Muscle of leg (tissue), 11 donors: ENCODE data around the gene SORCS3. TPM values are rescaled to one million over a fixed set of nuclear protein-coding genes. Genes with fewer than 3 reads are reported as not detected.
A peak's percentile ranks its signal among the peaks of the same experiment; 100 is the strongest.

ENCODE experiments used
- DNase-seq: peaks from one replicate; pipeline ENCODE4 v3.0.0; 2013
- H3K27ac ChIP-seq: one replicate; pipeline ENCODE4 v1.5.1; 2013; ENCODE audit warnings: mild to moderate bottlenecking, low read length, control low read depth
- H3K27me3 ChIP-seq: one replicate; pipeline ENCODE4 v1.6.1; 2013; ENCODE audit warnings: low read length; ENCODE audit not compliant: control insufficient read depth, insufficient read depth
- H3K36me3 ChIP-seq: one replicate; pipeline ENCODE4 v1.6.1; 2013; ENCODE audit warnings: low read length; ENCODE audit not compliant: control insufficient read depth, insufficient read depth
- H3K4me1 ChIP-seq: one replicate; pipeline ENCODE4 v1.6.1; 2013; ENCODE audit warnings: low read length; ENCODE audit not compliant: control insufficient read depth, insufficient read depth
- H3K4me3 ChIP-seq: one replicate; pipeline ENCODE4 v1.5.1; 2013; ENCODE audit warnings: low read length, control low read depth
- H3K9me3 ChIP-seq: replicated peaks from 2 replicates; pipeline ENCODE4 v1.6.1; 2013; ENCODE audit warnings: low read depth, low read length; ENCODE audit not compliant: control insufficient read depth
- WGBS: methylation state at CpG from one replicate; pipeline ENCODE4 v1.1.5; 2013; ENCODE audit warnings: missing lambda C conversion rate; ENCODE audit not compliant: insufficient coverage; 5-methylcytosine and 5-hydroxymethylcytosine counted together
- polyA plus RNA-seq, 8 donors: library from polyadenylated mRNA; unstranded; fragments of 120-200 nt; gene quantifications; one replicate each; pipeline versions ENCODE4 v1.2.1 to v1.2.3, GENCODE V29; 2013; ENCODE audit warnings: inconsistent platforms in 1 of 8, low replicate concordance in 1 of 8; ENCODE audit not compliant: insufficient read length in 8 of 8, insufficient read depth in 1 of 8
- total RNA-seq: library from RNA; stranded (reverse); fragments of 120-200 nt; gene quantifications from one replicate; pipeline ENCODE4 v1.2.4, GENCODE V29; 2013

The SORCS3 gene
- total and polyA plus RNA-seq, 9 donors = 0.03 to 0.36 (median 0.13) TPM; not detected in 1

- WGBS = no CpG with 5 or more reads among the region's 3 CpGs
- no peaks in the 10 kb centered on the region for H3K4me1 ChIP-seq
- no peaks in the 10 kb centered on the region for H3K36me3 ChIP-seq
- H3K27me3 ChIP-seq = no peaks in the 10 kb centered on the region
- no peak overlapping the region for H3K27ac ChIP-seq
- peaks cover 6% of the 10 kb centered on the region for H3K9me3 ChIP-seq
- no peak for DNase-seq
- no peak overlapping the region for H3K4me3 ChIP-seq
These were observed 181.0 kb downstream of the SORCS3 start for GRCh38 chr10:104822088-104822487.

GRCh38 chr10:104824380-104825006 lies 183.4 kb downstream of the SORCS3 start:
- H3K4me3 ChIP-seq = no peak overlapping the region
- no peaks in the 10 kb centered on the region for H3K36me3 ChIP-seq
- H3K9me3 ChIP-seq = peaks cover 9% of the 10 kb centered on the region
- H3K4me1 ChIP-seq = no peaks in the 10 kb centered on the region
- DNase-seq = peak; percentile 61
- H3K27ac ChIP-seq = no peak overlapping the region
- H3K27me3 ChIP-seq = no peaks in the 10 kb centered on the region
- 36% methylated on average over 5 of the region's 6 CpGs for WGBS

- Histone ChIP-seq H3K36me3 (no peaks in the 10 kb centered on the region), H3K27ac (no peak overlapping the region), H3K9me3 (peaks cover 8% of the 10 kb centered on the region), H3K4me1 (no peaks in the 10 kb centered on the region), H3K4me3 (no peak overlapping the region), H3K27me3 (no peaks in the 10 kb centered on the region)
- DNase-seq = no peak
- 79% methylated on average over 2 of the region's 5 CpGs for WGBS
These were observed 190.2 kb downstream of the SORCS3 start for GRCh38 chr10:104831272-104831671.

- H3K27me3 ChIP-seq = no peaks in the 10 kb centered on the region
- DNase-seq = no peak
- no peak overlapping the region for H3K27ac ChIP-seq
- H3K4me3 ChIP-seq = no peak overlapping the region
- no CpG with 5 or more reads among the region's 1 CpG for WGBS
- no peaks in the 10 kb centered on the region for H3K4me1 ChIP-seq
- no peaks in the 10 kb centered on the region for H3K36me3 ChIP-seq
- H3K9me3 ChIP-seq = peaks cover 3% of the 10 kb centered on the region
These were observed 193.5 kb downstream of the SORCS3 start for GRCh38 chr10:104834580-104834979.

- H3K27ac ChIP-seq = no peak overlapping the region
- H3K4me1 ChIP-seq = no peaks in the 10 kb centered on the region
- H3K4me3 ChIP-seq = no peak overlapping the region
- H3K36me3 ChIP-seq = no peaks in the 10 kb centered on the region
- H3K27me3 ChIP-seq = no peaks in the 10 kb centered on the region
- 0% methylated on average over 1 of the region's 2 CpGs for WGBS
- DNase-seq = no peak
- H3K9me3 ChIP-seq = peaks cover 3% of the 10 kb centered on the region
These were observed 194.3 kb downstream of the SORCS3 start for GRCh38 chr10:104835422-104835821.

GRCh38 chr10:104842704-104843103 lies 201.6 kb downstream of the SORCS3 start:
- Histone ChIP-seq H3K4me3 (no peak overlapping the region), H3K27me3 (no peaks in the 10 kb centered on the region), H3K36me3 (no peaks in the 10 kb centered on the region), H3K9me3 (no peaks in the 10 kb centered on the region), H3K27ac (no peak overlapping the region), H3K4me1 (no peaks in the 10 kb centered on the region)
- 80% methylated on average over 1 of the region's 3 CpGs for WGBS
- no peak for DNase-seq

GRCh38 chr10:104844073-104844472 lies 203.0 kb downstream of the SORCS3 start:
- no peak overlapping the region for H3K27ac ChIP-seq
- no peaks in the 10 kb centered on the region for H3K9me3 ChIP-seq
- H3K27me3 ChIP-seq = no peaks in the 10 kb centered on the region
- no peaks in the 10 kb centered on the region for H3K4me1 ChIP-seq
- WGBS = no CpG with 5 or more reads among the region's 3 CpGs
- no peak for DNase-seq
- no peak overlapping the region for H3K4me3 ChIP-seq
- no peaks in the 10 kb centered on the region for H3K36me3 ChIP-seq

GRCh38 chr10:104850023-104850422 lies 208.9 kb downstream of the SORCS3 start:
- Histone ChIP-seq H3K27me3 (no peaks in the 10 kb centered on the region), H3K36me3 (no peaks in the 10 kb centered on the region), H3K27ac (no peak overlapping the region), H3K4me1 (no peaks in the 10 kb centered on the region), H3K9me3 (no peaks in the 10 kb centered on the region), H3K4me3 (no peak overlapping the region)
- no peak for DNase-seq
- WGBS = 97% methylated on average over 4 of the region's 5 CpGs

GRCh38 chr10:104867966-104868598 lies 227.0 kb downstream of the SORCS3 start:
- WGBS = no CpG with 5 or more reads among the region's 6 CpGs
- Histone ChIP-seq H3K9me3 (no peaks in the 10 kb centered on the region), H3K27me3 (no peaks in the 10 kb centered on the region), H3K36me3 (no peaks in the 10 kb centered on the region), H3K4me3 (no peak overlapping the region), H3K4me1 (no peaks in the 10 kb centered on the region), H3K27ac (no peak overlapping the region)
- DNase-seq = no peak

- no peaks in the 10 kb centered on the region for H3K4me1 ChIP-seq
- no CpG with 5 or more reads among the region's 2 CpGs for WGBS
- H3K27me3 ChIP-seq = no peaks in the 10 kb centered on the region
- H3K27ac ChIP-seq = no peak overlapping the region
- H3K4me3 ChIP-seq = no peak overlapping the region
- no peaks in the 10 kb centered on the region for H3K9me3 ChIP-seq
- H3K36me3 ChIP-seq = no peaks in the 10 kb centered on the region
- no peak for DNase-seq
These were observed 231.6 kb downstream of the SORCS3 start for GRCh38 chr10:104872691-104873090.
